Measurements from ENCODE around the gene ADISSP.

The ADISSP gene

DNA sequence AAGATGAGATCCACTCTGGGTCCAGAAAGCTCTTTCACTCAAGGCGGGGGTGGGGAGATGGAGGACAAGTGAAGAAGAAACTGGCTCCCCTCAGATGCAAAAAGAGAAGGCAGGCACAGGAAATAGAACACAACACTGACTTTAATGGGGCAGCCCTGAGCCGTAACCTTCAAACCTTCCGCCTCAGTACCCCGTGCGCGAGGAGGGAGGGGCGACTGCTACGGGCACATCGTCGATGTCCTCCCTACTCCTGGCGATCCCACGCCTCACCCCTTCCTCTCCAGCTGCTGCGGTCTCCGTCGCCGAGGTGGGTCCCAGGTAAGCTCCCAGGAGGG lies 9.8 kb upstream of the ADISSP start:
- H3K36me3 ChIP-seq (ENCODE audit: control insufficient read depth in 2 of 2, insufficient read depth in 1 of 2, low read length in 2 of 2): no peaks in the 10 kb centered on the region; a peak in 1 of 3 replicates
- H3K27ac ChIP-seq (ENCODE audit: extremely low read depth, low read depth, low read length): no peak overlapping the region
- ChIA-PET POLR2A (interaction anchor here (0.7 to 2.9 kb wide), 3 partner anchors 9 to 35 kb away, joined by 3 to 36 read pairs (median 3); partner anchors contain the start of gene ADISSP), CTCF (interaction anchor here (0.6 to 2.9 kb wide), 3 partner anchors 9 to 723 kb away, joined by 3 to 12 read pairs (median 3); partner anchors contain the start of gene ADISSP)
- H3K4me3 ChIP-seq (ENCODE audit: low read depth, low read length): peak overlapping the region; percentile 25
- no peak for TF ChIP-seq YY2 (tag by site-specific recombination; IDR thresholded peaks at IDR 0.05)
- TF ChIP-seq ZNF341 (tag by site-specific recombination; IDR thresholded peaks at IDR 0.05; ENCODE audit: low read depth): peak; percentile 53; the same call in 1 of the 2 replicates
- TF ChIP-seq ZNF184 (tag by site-specific recombination; IDR thresholded peaks at IDR 0.05): no peak
- no peak for TF ChIP-seq ZNF175 (tag by site-specific recombination; IDR thresholded peaks at IDR 0.05)
- H3K9me3 ChIP-seq (ENCODE audit: control insufficient read depth, insufficient read depth, low read depth, low read length): no peaks in the 10 kb centered on the region
- no peaks in the 10 kb centered on the region for H3K4me1 ChIP-seq (ENCODE audit: control insufficient read depth, insufficient read depth, low read length)

GRCh38 chr20:3775457-3776108 lies 8.0 kb upstream of the ADISSP start:
- no peak overlapping the region for H3K4me3 ChIP-seq (ENCODE audit: low read depth, low read length)
- H3K9me3 ChIP-seq (ENCODE audit: control insufficient read depth, insufficient read depth, low read depth, low read length): no peaks in the 10 kb centered on the region
- H3K27ac ChIP-seq (ENCODE audit: extremely low read depth, low read depth, low read length): no peak overlapping the region
- no peaks in the 10 kb centered on the region; a peak in 1 of 3 replicates for H3K36me3 ChIP-seq (ENCODE audit: control insufficient read depth in 2 of 2, insufficient read depth in 1 of 2, low read length in 2 of 2)
- no peak for TF ChIP-seq ZSCAN16 (tag by site-specific recombination; IDR thresholded peaks at IDR 0.05)
- TF ChIP-seq MYNN (tag by site-specific recombination; IDR thresholded peaks at IDR 0.05; ENCODE audit: borderline replicate concordance): no peak
- TF ChIP-seq ZNF335 (tag by site-specific recombination; conservative IDR thresholded peaks at IDR 0.05): no peak
- no peak for TF ChIP-seq ZNF423 (tag by site-specific recombination; IDR thresholded peaks at IDR 0.05)
- TF ChIP-seq, protein P1, sequence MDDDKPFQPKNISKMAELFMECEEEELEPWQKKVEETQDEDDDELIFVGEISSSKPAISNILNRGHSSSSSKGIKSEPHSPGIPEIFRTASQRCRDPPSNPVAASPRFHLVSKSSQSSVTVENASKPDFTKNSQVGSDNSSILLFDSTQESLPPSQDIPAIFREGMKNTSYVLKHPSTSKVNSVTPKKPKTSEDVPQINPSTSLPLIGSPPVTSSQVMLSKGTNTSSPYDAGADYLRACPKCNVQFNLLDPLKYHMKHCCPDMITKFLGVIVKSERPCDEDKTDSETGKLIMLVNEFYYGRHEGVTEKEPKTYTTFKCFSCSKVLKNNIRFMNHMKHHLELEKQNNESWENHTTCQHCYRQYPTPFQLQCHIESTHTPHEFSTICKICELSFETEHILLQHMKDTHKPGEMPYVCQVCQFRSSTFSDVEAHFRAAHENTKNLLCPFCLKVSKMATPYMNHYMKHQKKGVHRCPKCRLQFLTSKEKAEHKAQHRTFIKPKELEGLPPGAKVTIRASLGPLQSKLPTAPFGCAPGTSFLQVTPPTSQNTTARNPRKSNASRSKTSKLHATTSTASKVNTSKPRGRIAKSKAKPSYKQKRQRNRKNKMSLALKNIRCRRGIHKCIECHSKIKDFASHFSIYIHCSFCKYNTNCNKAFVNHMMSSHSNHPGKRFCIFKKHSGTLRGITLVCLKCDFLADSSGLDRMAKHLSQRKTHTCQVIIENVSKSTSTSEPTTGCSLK (tag by site-specific recombination; IDR thresholded peaks at IDR 0.05): no peak
- TF ChIP-seq KLF17 (tag by site-specific recombination; IDR thresholded peaks at IDR 0.05): no peak
- TF ChIP-seq ZNF394 (tag by site-specific recombination; IDR thresholded peaks at IDR 0.05; ENCODE audit: borderline replicate concordance): no peak
- TF ChIP-seq ZNF658 (tag by site-specific recombination; IDR thresholded peaks at IDR 0.05): no peak
- TF ChIP-seq ZBTB1 (tag by site-specific recombination; IDR thresholded peaks at IDR 0.05): no peak
- TF ChIP-seq ZNF133 (tag by site-specific recombination; IDR thresholded peaks at IDR 0.05): no peak
- no peak for TF ChIP-seq ZNF558 (tag by site-specific recombination; IDR thresholded peaks at IDR 0.05)
- no peak for TF ChIP-seq ZNF792 (tag by site-specific recombination; IDR thresholded peaks at IDR 0.05)
- no peak for TF ChIP-seq HOXD13 (CRISPR knock-in tag; IDR thresholded peaks at IDR 0.05; ENCODE audit: borderline replicate concordance)
- TF ChIP-seq ZBTB6 (tag by site-specific recombination; IDR thresholded peaks at IDR 0.05): no peak
- H3K4me1 ChIP-seq (ENCODE audit: control insufficient read depth, insufficient read depth, low read length): no peaks in the 10 kb centered on the region
- POLR2A ChIA-PET: no interaction called here
- CTCF ChIA-PET: interaction anchor here (0.6 kb wide), 2 partner anchors 12 to 251 kb away, joined by 4 read pairs; no protein-coding TSS in a partner anchor
